HL-60 (cell line): ENCODE measurements around the gene NGF.

Source experiments
- CTCF ChIP-seq: IDR thresholded peaks from one replicate; pipeline ENCODE4 v1.5.1; 2011; ENCODE audit warnings: low read length, control low read depth, inconsistent platforms; ENCODE audit not compliant: insufficient read depth
- POLR2AphosphoS5 ChIP-seq: IDR thresholded peaks from 2 replicates; pipeline ENCODE4 v1.6.1; 2012; ENCODE audit warnings: low read depth

- TF ChIP-seq CTCF, result no peak
- TF ChIP-seq POLR2AphosphoS5, result no peak
Observed at GRCh38 chr1:115307661-115308060, 30.4 kb downstream of the NGF start.
